Neuronal stem cell (in vitro differentiated cells): ENCODE data around the gene PPM1J.

Source experiments
- DNase-seq: peaks from one replicate; pipeline ENCODE4 v3.0.0-alpha.2; 2013; ENCODE audit warnings: low spot score
- H2AFZ ChIP-seq: one replicate; pipeline ENCODE4 v1.6.1; 2013; ENCODE audit warnings: mild to moderate bottlenecking, low read length, inconsistent platforms
- H2AK5ac ChIP-seq: 2 replicates; pipeline ENCODE4 v1.6.1; 2013; ENCODE audit warnings: low read depth, mild to moderate bottlenecking, inconsistent platforms, low read length, moderate library complexity, mixed read lengths
- H2BK120ac ChIP-seq: 2 replicates; pipeline ENCODE4 v1.6.1; 2013; ENCODE audit warnings: low read depth, mild to moderate bottlenecking, inconsistent platforms, low read length, moderate library complexity, mixed read lengths
- H2BK12ac ChIP-seq: one replicate; pipeline ENCODE4 v1.6.1; 2013; ENCODE audit warnings: low read length, inconsistent platforms
- H2BK15ac ChIP-seq: 2 replicates; pipeline ENCODE4 v1.6.1; 2013; ENCODE audit warnings: mild to moderate bottlenecking, low read length, inconsistent platforms, mixed read lengths
- H2BK5ac ChIP-seq: one replicate; pipeline ENCODE4 v1.6.1; 2013; ENCODE audit warnings: inconsistent platforms, mild to moderate bottlenecking, low read length, moderate library complexity
- H3K14ac ChIP-seq: one replicate; pipeline ENCODE4 v1.6.1; 2013; ENCODE audit warnings: low read length, inconsistent platforms
- H3K18ac ChIP-seq: 2 replicates; pipeline ENCODE4 v1.6.1; 2013; ENCODE audit warnings: low read length, inconsistent platforms
- H3K23ac ChIP-seq: 2 replicates; pipeline ENCODE4 v1.6.1; 2013; ENCODE audit warnings: low read depth, mild to moderate bottlenecking, mixed read lengths, low read length, inconsistent platforms; ENCODE audit not compliant: poor library complexity
- H3K27ac ChIP-seq: replicated peaks from 3 replicates; pipeline ENCODE4 v1.5.1; 2013; ENCODE audit warnings: low read length, inconsistent platforms
- H3K27me3 ChIP-seq, 3 experiments: 2 replicates each; pipeline ENCODE4 v1.6.1; 2013; ENCODE audit warnings: low read length in 3 of 3, mild to moderate bottlenecking in 2 of 3, inconsistent platforms in 1 of 3, low read depth in 1 of 3, mixed read lengths in 1 of 3, moderate library complexity in 1 of 3; ENCODE audit not compliant: control insufficient read depth in 3 of 3, insufficient read depth in 3 of 3
- H3K36me3 ChIP-seq, 2 donors: replicated peaks in 1 of 2; 2 replicates each; pipeline ENCODE4 v1.6.1; 2013; ENCODE audit warnings: low read length in 2 of 2; ENCODE audit not compliant: control insufficient read depth in 2 of 2, insufficient read depth in 2 of 2
- H3K4ac ChIP-seq: 2 replicates; pipeline ENCODE4 v1.6.1; 2013; ENCODE audit warnings: inconsistent platforms, mild to moderate bottlenecking, low read length, moderate library complexity
- H3K4me1 ChIP-seq, 2 donors: 1 replicate in 1 of 2; 2 replicates in 1 of 2; pipeline ENCODE4 v1.6.1; 2013; ENCODE audit warnings: low read length in 2 of 2, low read depth in 1 of 2; ENCODE audit not compliant: control insufficient read depth in 2 of 2, insufficient read depth in 1 of 2
- H3K4me2 ChIP-seq: one replicate; pipeline ENCODE4 v1.6.1; 2013; ENCODE audit warnings: mild to moderate bottlenecking, low read length, inconsistent platforms; ENCODE audit not compliant: insufficient read depth, poor library complexity, severe bottlenecking
- H3K4me3 ChIP-seq, 2 donors: 2 replicates each; pipeline ENCODE4 v1.5.1; 2013; ENCODE audit warnings: low read length in 2 of 2, mild to moderate bottlenecking in 2 of 2, inconsistent platforms in 1 of 2, moderate library complexity in 1 of 2
- H3K79me1 ChIP-seq: one replicate; pipeline ENCODE4 v1.6.1; 2013; ENCODE audit warnings: low read depth, mild to moderate bottlenecking, inconsistent platforms, low read length, moderate library complexity
- H3K9ac ChIP-seq: one replicate; pipeline ENCODE4 v1.6.1; 2013; ENCODE audit warnings: mild to moderate bottlenecking, low read depth, low read length, inconsistent platforms; ENCODE audit not compliant: poor library complexity
- H3K9me3 ChIP-seq, 2 donors: replicated peaks in 1 of 2; 2 replicates each; pipeline versions ENCODE3 to v1.6.1; 2013; ENCODE audit warnings: low read length in 2 of 2, mild to moderate bottlenecking in 2 of 2, inconsistent platforms in 1 of 2, low read depth in 1 of 2, mixed read lengths in 1 of 2, moderate library complexity in 1 of 2; ENCODE audit not compliant: control insufficient read depth in 2 of 2, insufficient read depth in 1 of 2
- H4K8ac ChIP-seq: one replicate; pipeline ENCODE4 v1.6.1; 2013; ENCODE audit warnings: low read depth, mild to moderate bottlenecking, inconsistent platforms, low read length, moderate library complexity
- H4K91ac ChIP-seq: one replicate; pipeline ENCODE4 v1.6.1; 2013; ENCODE audit warnings: low read length, low read depth, mild to moderate bottlenecking, inconsistent platforms; ENCODE audit not compliant: poor library complexity
- WGBS, 2 donors: extraction: QIAGEN DNeasy Blood & Tissue Kit; methylation state at CpG; one replicate each; pipeline ENCODE4 v1.1.7; 2013; ENCODE audit warnings: missing lambda C conversion rate in 2 of 2, mixed read lengths in 1 of 2; ENCODE audit not compliant: insufficient read length in 2 of 2, insufficient replicate concordance in 1 of 2; ENCODE audit errors: extremely low coverage in 2 of 2; 5-methylcytosine and 5-hydroxymethylcytosine counted together

Gene PPM1J

DNA sequence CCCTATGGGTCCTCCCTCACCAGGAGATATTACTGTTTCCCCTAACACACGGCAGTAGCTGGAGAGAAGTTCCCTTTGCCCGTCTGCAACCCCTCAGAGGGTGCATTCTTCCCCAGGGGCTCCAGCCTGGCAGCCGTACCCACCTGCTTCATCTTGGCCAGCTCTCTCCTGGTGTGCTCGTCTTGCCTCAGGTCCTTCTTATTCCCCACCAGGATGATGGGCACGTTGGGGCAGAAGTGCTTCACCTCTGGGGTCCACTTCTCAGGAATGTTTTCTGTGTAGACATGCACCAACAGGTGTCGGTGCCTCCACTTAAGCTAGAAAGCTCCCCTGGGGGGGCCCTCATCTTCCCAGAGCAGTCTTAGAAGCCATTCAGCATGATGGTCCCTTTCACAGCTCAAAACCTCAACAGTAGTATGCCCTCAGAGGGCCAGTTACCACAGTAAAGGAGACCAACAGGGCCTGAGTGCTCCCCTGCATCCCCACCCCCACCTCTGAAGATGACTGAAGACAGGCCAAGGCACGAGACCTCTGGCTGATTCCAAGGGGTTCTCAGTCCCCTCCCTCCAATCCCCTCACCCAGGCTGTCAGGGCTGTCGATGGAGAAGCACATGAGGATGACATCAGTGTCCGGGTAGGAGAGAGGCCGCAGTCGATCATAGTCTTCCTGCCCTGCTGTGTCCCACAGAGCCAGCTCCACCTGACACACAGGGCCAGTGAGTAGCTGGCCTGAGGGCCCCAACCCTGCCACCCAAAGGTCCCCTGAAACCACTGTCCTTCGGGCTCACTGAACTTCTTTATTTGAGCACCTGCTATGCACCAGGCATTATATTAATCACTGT is 12.5 kb downstream of the PPM1J start:
- Histone ChIP-seq H3K27ac (no peak overlapping the region), H2BK5ac (no peak overlapping the region), H3K14ac (no peak overlapping the region), H3K36me3 (peaks cover 31 to 65% of the 10 kb centered on the region in 2 donors), H3K4me1 (peaks cover 26 to 33% of the 10 kb centered on the region in 2 donors), H3K9me3 (no peaks in the 10 kb centered on the region), H2BK12ac (no peak overlapping the region), H3K23ac (no peak overlapping the region), H2AK5ac (no peak overlapping the region), H2BK120ac (no peak overlapping the region), H3K18ac (no peak overlapping the region), H4K91ac (no peak overlapping the region), H2AFZ (no peak overlapping the region), H3K4ac (no peak overlapping the region), H3K27me3 (peaks cover 0 to 1% (median 0%) of the 10 kb centered on the region in 3 experiments), H3K79me1 (peaks cover 4% of the 10 kb centered on the region), H3K9ac (no peak overlapping the region), H4K8ac (no peak overlapping the region), H2BK15ac (no peak overlapping the region), H3K4me3 (no peak overlapping the region), H3K4me2 (no peak overlapping the region)
- no peak for DNase-seq
- no CpG with 5 or more reads among the region's 12 CpGs for WGBS, 2 donors

DNA sequence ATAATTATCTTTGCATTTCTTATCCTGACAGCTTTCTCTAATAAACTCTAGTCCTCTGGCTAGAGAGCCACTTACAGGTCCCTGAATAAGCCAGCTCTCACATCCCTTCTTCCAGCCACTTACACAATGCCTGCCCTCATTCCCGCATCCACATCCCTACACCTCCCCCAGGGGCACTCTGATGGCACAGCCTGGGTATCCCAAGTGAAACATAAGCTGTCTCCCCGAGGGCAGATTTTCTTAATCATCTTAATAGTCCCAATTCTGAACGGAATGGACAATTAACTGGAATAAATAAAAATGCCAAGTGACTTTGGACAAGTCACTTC is 13.1 kb downstream of the PPM1J start:
- peaks cover 24 to 33% of the 10 kb centered on the region in 2 donors for H3K4me1 ChIP-seq
- WGBS, 2 donors: no CpG with 5 or more reads among the region's 3 CpGs
- H3K36me3 ChIP-seq: peaks cover 32 to 71% of the 10 kb centered on the region in 2 donors

DNA sequence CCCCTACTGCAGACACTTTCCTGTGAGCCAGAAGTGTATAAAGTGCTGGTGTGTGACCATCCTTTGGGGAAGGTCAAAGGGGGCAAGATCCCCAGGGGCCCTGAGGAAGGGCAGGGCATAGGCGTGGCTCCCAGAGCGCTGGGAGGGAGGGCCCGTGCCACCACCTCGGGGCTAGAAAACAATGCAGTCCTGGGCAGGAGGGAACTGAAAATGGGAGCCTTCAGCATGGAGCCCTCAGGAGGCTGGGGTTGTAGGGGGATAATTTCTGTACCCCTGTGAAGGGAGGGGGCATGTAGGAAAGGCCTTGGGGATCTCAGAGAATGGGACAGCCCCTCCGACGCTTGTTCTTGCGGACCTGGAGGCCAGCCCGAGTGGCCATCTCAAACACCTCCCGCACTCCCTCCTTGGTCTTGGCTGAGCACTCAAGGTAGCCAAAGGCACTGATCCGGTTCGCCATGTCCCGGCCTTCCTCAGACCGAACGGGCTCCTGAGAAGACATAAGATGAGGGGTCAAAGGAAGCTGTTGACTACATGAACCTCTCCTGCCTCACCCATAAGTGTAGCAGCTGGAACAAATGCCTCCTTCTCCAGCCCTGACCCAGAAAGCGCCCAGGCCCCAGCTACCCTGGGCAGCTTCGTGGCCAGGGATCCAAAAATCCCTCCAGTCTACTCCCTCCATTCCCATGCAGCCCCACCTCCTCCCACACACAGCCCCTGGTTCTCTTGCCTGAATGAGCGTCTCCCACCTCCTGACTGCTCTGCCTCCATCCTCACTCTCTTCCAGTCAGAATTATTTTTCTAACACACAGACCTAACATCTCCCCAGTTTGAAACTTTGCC is 13.7 kb downstream of the PPM1J start:
- Histone ChIP-seq H3K18ac (no peak overlapping the region), H3K79me1 (peaks cover 4% of the 10 kb centered on the region), H2BK120ac (no peak overlapping the region), H2BK5ac (no peak overlapping the region), H3K4ac (no peak overlapping the region), H2AFZ (no peak overlapping the region), H3K36me3 (peaks cover 37 to 77% of the 10 kb centered on the region in 2 donors), H2BK15ac (no peak overlapping the region), H3K4me2 (no peak overlapping the region), H3K4me1 (peaks cover 24 to 33% of the 10 kb centered on the region in 2 donors), H3K9me3 (no peaks in the 10 kb centered on the region), H3K27me3 (no peaks in the 10 kb centered on the region), H2AK5ac (no peak overlapping the region), H3K9ac (peak overlapping the region; percentile 24), H2BK12ac (no peak overlapping the region), H3K27ac (no peak overlapping the region), H4K91ac (no peak overlapping the region), H3K14ac (no peak overlapping the region), H4K8ac (no peak overlapping the region), H3K4me3 (no peak overlapping the region), H3K23ac (peak overlapping the region; percentile 31)
- DNase-seq: no peak
- WGBS, 2 donors: no CpG with 5 or more reads among the region's 17 CpGs

More for the DNA sequence above, 13.1 kb downstream of the PPM1J start:
- H3K23ac ChIP-seq: no peak overlapping the region
- H2AFZ ChIP-seq: no peak overlapping the region
- DNase-seq: no peak
- no peaks in the 10 kb centered on the region for H3K27me3 ChIP-seq
- H3K27ac ChIP-seq: no peak overlapping the region
- no peak overlapping the region for H3K4me2 ChIP-seq
- peaks cover 4% of the 10 kb centered on the region for H3K79me1 ChIP-seq
- H3K14ac ChIP-seq: no peak overlapping the region
- H2BK12ac ChIP-seq: no peak overlapping the region
- no peak overlapping the region for H3K18ac ChIP-seq
- H3K4ac ChIP-seq: no peak overlapping the region
- H2BK15ac ChIP-seq: no peak overlapping the region
- H2BK120ac ChIP-seq: no peak overlapping the region
- no peak overlapping the region for H2AK5ac ChIP-seq
- no peak overlapping the region for H3K4me3 ChIP-seq
- no peak overlapping the region for H4K8ac ChIP-seq
- no peak overlapping the region for H3K9ac ChIP-seq
- no peaks in the 10 kb centered on the region for H3K9me3 ChIP-seq
- no peak overlapping the region for H4K91ac ChIP-seq
- no peak overlapping the region for H2BK5ac ChIP-seq
